ENCODE data around the gene LYST. TPM values are rescaled to one million over a fixed set of nuclear protein-coding genes. Genes with fewer than 3 reads are reported as not detected.
"Not testable (repeated sequence)": the region's sequence is repeated elsewhere in the genome, so short reads cannot be mapped to it uniquely, and the experiment has no call there.

The LYST gene, protein sequence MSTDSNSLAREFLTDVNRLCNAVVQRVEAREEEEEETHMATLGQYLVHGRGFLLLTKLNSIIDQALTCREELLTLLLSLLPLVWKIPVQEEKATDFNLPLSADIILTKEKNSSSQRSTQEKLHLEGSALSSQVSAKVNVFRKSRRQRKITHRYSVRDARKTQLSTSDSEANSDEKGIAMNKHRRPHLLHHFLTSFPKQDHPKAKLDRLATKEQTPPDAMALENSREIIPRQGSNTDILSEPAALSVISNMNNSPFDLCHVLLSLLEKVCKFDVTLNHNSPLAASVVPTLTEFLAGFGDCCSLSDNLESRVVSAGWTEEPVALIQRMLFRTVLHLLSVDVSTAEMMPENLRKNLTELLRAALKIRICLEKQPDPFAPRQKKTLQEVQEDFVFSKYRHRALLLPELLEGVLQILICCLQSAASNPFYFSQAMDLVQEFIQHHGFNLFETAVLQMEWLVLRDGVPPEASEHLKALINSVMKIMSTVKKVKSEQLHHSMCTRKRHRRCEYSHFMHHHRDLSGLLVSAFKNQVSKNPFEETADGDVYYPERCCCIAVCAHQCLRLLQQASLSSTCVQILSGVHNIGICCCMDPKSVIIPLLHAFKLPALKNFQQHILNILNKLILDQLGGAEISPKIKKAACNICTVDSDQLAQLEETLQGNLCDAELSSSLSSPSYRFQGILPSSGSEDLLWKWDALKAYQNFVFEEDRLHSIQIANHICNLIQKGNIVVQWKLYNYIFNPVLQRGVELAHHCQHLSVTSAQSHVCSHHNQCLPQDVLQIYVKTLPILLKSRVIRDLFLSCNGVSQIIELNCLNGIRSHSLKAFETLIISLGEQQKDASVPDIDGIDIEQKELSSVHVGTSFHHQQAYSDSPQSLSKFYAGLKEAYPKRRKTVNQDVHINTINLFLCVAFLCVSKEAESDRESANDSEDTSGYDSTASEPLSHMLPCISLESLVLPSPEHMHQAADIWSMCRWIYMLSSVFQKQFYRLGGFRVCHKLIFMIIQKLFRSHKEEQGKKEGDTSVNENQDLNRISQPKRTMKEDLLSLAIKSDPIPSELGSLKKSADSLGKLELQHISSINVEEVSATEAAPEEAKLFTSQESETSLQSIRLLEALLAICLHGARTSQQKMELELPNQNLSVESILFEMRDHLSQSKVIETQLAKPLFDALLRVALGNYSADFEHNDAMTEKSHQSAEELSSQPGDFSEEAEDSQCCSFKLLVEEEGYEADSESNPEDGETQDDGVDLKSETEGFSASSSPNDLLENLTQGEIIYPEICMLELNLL (N-terminal part only)
- 10 to 100 TPM; 21.9 to 41.7 TPM for total RNA-seq

GRCh38 chr1:235866205-235866912, at the start of gene LYST:
Gene LYST, minus strand, starts transcription at chr1:235866906. Its CDS starts 36,489 bp downstream, at chr1:235830417.
- TF ChIP-seq POLR2AphosphoS5 (IDR thresholded peaks at IDR 0.05): no peak
- TF ChIP-seq, protein P1, sequence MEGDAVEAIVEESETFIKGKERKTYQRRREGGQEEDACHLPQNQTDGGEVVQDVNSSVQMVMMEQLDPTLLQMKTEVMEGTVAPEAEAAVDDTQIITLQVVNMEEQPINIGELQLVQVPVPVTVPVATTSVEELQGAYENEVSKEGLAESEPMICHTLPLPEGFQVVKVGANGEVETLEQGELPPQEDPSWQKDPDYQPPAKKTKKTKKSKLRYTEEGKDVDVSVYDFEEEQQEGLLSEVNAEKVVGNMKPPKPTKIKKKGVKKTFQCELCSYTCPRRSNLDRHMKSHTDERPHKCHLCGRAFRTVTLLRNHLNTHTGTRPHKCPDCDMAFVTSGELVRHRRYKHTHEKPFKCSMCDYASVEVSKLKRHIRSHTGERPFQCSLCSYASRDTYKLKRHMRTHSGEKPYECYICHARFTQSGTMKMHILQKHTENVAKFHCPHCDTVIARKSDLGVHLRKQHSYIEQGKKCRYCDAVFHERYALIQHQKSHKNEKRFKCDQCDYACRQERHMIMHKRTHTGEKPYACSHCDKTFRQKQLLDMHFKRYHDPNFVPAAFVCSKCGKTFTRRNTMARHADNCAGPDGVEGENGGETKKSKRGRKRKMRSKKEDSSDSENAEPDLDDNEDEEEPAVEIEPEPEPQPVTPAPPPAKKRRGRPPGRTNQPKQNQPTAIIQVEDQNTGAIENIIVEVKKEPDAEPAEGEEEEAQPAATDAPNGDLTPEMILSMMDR (IDR thresholded peaks at IDR 0.05): peak in 2 of 4 experiments; percentile 42 to 54
- peak; percentile 73 for TF ChIP-seq POLR2A (IDR thresholded peaks at IDR 0.05)

DNA sequence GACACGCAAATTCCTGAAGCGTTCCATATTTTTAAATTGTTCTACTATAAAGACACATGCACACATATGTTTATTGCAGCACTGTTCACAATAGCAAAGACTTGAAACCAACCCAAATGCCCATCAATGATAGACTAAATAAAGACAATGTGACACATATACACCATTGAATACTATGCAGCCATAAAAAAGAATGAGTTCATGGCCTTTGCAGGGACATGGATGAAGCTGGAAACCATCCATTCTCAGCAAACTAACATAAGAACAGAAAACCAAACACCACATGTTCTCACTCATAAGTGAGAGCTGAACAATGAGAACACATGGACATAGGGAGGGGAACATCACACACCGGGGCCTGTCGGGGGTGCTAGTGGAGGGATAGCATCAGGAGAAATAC, 48.8 kb upstream of the LYST start:
- DNase-seq (ENCODE audit: low spot score); H3K4me3 ChIP-seq; H3K9me3 ChIP-seq; H3K4me1 ChIP-seq (replicated peaks); H3K27ac ChIP-seq; intact Hi-C loops (cut with DNase I); H3K36me3 ChIP-seq; H3K27me3 ChIP-seq (replicated peaks; ENCODE audit: insufficient read depth): not testable (repeated sequence)
- 92% methylated on average over 4 of the region's 4 CpGs for WGBS

More at GRCh38 chr1:235866205-235866912, at the start of gene LYST:
- Histone ChIP-seq H3K9me3 (no peaks in the 10 kb centered on the region), H3K4me3 (peak within 1 kb of the TSS; percentile 96 to 97), H3K27ac (peak within 1 kb of the TSS; percentile 96 to 97), H3K4me1 (replicated peaks) (no peaks in the 10 kb centered on the region), H3K27me3 (replicated peaks; ENCODE audit: insufficient read depth) (no peaks in the 10 kb centered on the region), H3K36me3 (no peaks in the 10 kb centered on the region)
- intact Hi-C loops (cut with DNase I): loop anchor here (2.0 to 10.0 kb wide), 3 partner anchors 104 to 362 kb away; partner anchors contain the start of genes B3GALNT2 and NID1
- WGBS: under 1% methylated on average over 49 of the region's 71 CpGs
- DNase-seq (ENCODE audit: low spot score): peak; percentile 46

- no peaks in the 10 kb centered on the region for H3K36me3 ChIP-seq
- no peaks in the 10 kb centered on the region for H3K27me3 ChIP-seq (replicated peaks; ENCODE audit: insufficient read depth)
- H3K4me3 ChIP-seq: no peak overlapping the region
- no peak for TF ChIP-seq POLR2AphosphoS5 (IDR thresholded peaks at IDR 0.05)
- TF ChIP-seq, protein P1 (IDR thresholded peaks at IDR 0.05): no peak
- TF ChIP-seq POLR2A (IDR thresholded peaks at IDR 0.05): no peak
- H3K27ac ChIP-seq: no peak overlapping the region
- 77% methylated on average over 1 of the region's 1 CpG for WGBS
- no peak for DNase-seq (ENCODE audit: low spot score)
- no peaks in the 10 kb centered on the region for H3K9me3 ChIP-seq
- intact Hi-C loops (cut with DNase I): no loop called here
- no peaks in the 10 kb centered on the region for H3K4me1 ChIP-seq (replicated peaks)
Observed at GRCh38 chr1:235913311-235913710, 46.6 kb upstream of the LYST start.

DNA sequence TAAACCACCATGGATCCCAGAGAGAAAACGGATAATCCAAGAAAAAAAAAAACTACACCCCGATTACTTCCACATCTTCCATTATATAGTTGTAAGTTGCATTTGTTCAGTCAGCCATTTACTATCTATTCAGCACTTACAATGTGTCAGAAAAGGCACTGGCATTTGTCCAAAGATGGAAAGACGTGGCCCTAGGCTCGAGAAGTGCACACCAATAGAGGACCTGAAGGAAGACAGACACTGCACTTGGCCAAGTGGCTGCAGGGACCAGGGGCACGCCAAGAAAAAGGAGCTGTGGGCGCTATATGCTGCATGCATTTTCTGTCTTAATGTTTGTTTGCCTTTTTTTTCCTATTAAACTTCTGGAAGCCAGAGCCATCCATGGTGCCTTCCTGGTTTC, 45.2 kb upstream of the LYST start:
- H3K9me3 ChIP-seq: no peaks in the 10 kb centered on the region
- no peak overlapping the region for H3K27ac ChIP-seq
- TF ChIP-seq POLR2AphosphoS5 (IDR thresholded peaks at IDR 0.05) (no peak), POLR2A (IDR thresholded peaks at IDR 0.05) (no peak)
- TF ChIP-seq, protein P1 (IDR thresholded peaks at IDR 0.05): no peak
- H3K4me3 ChIP-seq: no peak overlapping the region
- DNase-seq (ENCODE audit: low spot score): no peak
- no peaks in the 10 kb centered on the region for H3K4me1 ChIP-seq (replicated peaks)
- no peaks in the 10 kb centered on the region for H3K27me3 ChIP-seq (replicated peaks; ENCODE audit: insufficient read depth)
- intact Hi-C loops (cut with DNase I): no loop called here
- no peaks in the 10 kb centered on the region for H3K36me3 ChIP-seq
- 82% methylated on average over 6 of the region's 6 CpGs for WGBS

Measured in prostate gland (tissue), 2 donors.